ENCODE measurements around the gene SIK2. TPM values are rescaled to one million over a fixed set of nuclear protein-coding genes. Genes with fewer than 3 reads are reported as not detected.

Gene SIK2
- 12.8 and 13.3 TPM in 2 replicates for total RNA-seq
- polyA plus RNA-seq (2012), result 8.9 TPM

GRCh38 chr11:111601979-111602864, at the start of gene SIK2:
SIK2 (plus strand) TSS chr11:111602449; CDS start chr11:111602564, 115 bp downstream.
- peak; percentile 95 for DNase-seq (ENCODE audit: low read depth)

- no peak for DNase-seq (ENCODE audit: low read depth)
These were observed 47.7 kb upstream of the SIK2 start for GRCh38 chr11:111554532-111554931.

GRCh38 chr11:111555255-111555654, 47.0 kb upstream of the SIK2 start:
- peak; percentile 81 for DNase-seq (ENCODE audit: low read depth)

- DNase-seq (ENCODE audit: low read depth), result peak; percentile 59
These were observed 44.7 kb upstream of the SIK2 start for GRCh38 chr11:111557425-111558111.

- no peak for DNase-seq (ENCODE audit: low read depth)
These were observed 42.3 kb upstream of the SIK2 start for GRCh38 chr11:111559800-111560464.

GRCh38 chr11:111560800-111561199, 41.4 kb upstream of the SIK2 start:
- DNase-seq (ENCODE audit: low read depth), result no peak

GRCh38 chr11:111561306-111561705, 40.9 kb upstream of the SIK2 start:
- DNase-seq (ENCODE audit: low read depth), result no peak

- DNase-seq (ENCODE audit: low read depth), result peak; percentile 57
These were observed 40.4 kb upstream of the SIK2 start for GRCh38 chr11:111561791-111562325.

- no peak for DNase-seq (ENCODE audit: low read depth)
These were observed 39.4 kb upstream of the SIK2 start for GRCh38 chr11:111562692-111563389.

- DNase-seq (ENCODE audit: low read depth), result peak; percentile 72
These were observed 37.0 kb upstream of the SIK2 start for GRCh38 chr11:111565114-111565720.

GRCh38 chr11:111566324-111566723, 35.9 kb upstream of the SIK2 start:
- no peak for DNase-seq (ENCODE audit: low read depth)

- DNase-seq (ENCODE audit: low read depth), result no peak
These were observed 32.8 kb upstream of the SIK2 start for GRCh38 chr11:111569476-111569875.

GRCh38 chr11:111570796-111571195, 31.5 kb upstream of the SIK2 start:
- DNase-seq (ENCODE audit: low read depth), result no peak

GRCh38 chr11:111571829-111572501, 30.3 kb upstream of the SIK2 start:
- DNase-seq (ENCODE audit: low read depth), result no peak

- DNase-seq (ENCODE audit: low read depth), result no peak
These were observed 29.7 kb upstream of the SIK2 start for GRCh38 chr11:111572581-111572980.

GRCh38 chr11:111573821-111574249, 28.4 kb upstream of the SIK2 start:
- no peak for DNase-seq (ENCODE audit: low read depth)

- DNase-seq (ENCODE audit: low read depth), result no peak
These were observed 27.6 kb upstream of the SIK2 start for GRCh38 chr11:111574373-111575225.

GRCh38 chr11:111575740-111576139, 26.5 kb upstream of the SIK2 start:
- no peak for DNase-seq (ENCODE audit: low read depth)

- DNase-seq (ENCODE audit: low read depth), result no peak
These were observed 24.4 kb upstream of the SIK2 start for GRCh38 chr11:111577821-111578220.
